Epithelial cell of proximal tubule (primary cell): ENCODE measurements around the gene NEK7. TPM values are rescaled to one million over a fixed set of nuclear protein-coding genes. Genes with fewer than 3 reads are reported as not detected.

Experiments used
- DNase-seq: peaks from one replicate; pipeline ENCODE4 v3.0.0-alpha.2; 2011; ENCODE audit warnings: low read depth
- H3K4me3 ChIP-seq: 2 replicates; pipeline ENCODE4 v1.5.1; 2011; ENCODE audit warnings: low read depth, mild to moderate bottlenecking, low read length
- total RNA-seq: library from RNA; depleted of rRNA; stranded (reverse); fragments of >200 nt; gene quantifications from 2 replicates; pipeline ENCODE4 v1.2.3, GENCODE V29; 2015
- TF ChIP-seq, protein P1 (sequence below): conservative IDR thresholded peaks from 2 replicates; pipeline ENCODE4 v1.5.1; 2012; ENCODE audit warnings: low read depth, mild to moderate bottlenecking, low read length

Gene NEK7
- 20.5 and 34.5 TPM in 2 replicates for total RNA-seq

DNA sequence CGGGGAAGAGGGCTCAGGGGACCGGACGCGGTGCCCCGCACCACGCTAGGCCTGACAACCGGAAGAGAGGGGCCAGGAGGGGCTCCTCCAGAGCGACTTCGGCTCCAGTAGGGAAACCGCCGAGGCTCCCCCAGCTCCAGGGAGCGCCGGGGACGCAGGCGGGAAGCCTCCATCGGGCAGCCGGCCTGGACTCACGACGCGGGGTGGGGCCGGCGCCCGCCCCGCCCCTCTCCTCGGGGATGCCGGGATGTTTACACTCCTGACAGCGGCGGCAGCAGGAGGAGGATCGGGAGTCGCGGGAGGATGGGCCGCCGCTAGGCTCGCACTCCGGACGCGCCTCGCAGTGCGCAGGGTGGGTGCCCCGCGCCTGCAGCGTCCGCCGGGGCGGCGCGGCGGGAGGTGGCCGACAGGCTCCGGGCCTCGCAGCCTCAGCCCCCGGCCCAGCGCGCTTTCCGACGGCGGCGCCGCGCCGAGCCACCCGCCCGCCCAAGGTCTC, at the start of gene NEK7:
Gene NEK7 (plus strand): TSS at position 254 of the 496 bp plus-strand sequence. CDS start 75,583 bp downstream, outside the sequence.
- no peak for DNase-seq
- TF ChIP-seq, protein P1, sequence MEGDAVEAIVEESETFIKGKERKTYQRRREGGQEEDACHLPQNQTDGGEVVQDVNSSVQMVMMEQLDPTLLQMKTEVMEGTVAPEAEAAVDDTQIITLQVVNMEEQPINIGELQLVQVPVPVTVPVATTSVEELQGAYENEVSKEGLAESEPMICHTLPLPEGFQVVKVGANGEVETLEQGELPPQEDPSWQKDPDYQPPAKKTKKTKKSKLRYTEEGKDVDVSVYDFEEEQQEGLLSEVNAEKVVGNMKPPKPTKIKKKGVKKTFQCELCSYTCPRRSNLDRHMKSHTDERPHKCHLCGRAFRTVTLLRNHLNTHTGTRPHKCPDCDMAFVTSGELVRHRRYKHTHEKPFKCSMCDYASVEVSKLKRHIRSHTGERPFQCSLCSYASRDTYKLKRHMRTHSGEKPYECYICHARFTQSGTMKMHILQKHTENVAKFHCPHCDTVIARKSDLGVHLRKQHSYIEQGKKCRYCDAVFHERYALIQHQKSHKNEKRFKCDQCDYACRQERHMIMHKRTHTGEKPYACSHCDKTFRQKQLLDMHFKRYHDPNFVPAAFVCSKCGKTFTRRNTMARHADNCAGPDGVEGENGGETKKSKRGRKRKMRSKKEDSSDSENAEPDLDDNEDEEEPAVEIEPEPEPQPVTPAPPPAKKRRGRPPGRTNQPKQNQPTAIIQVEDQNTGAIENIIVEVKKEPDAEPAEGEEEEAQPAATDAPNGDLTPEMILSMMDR, result no peak

DNA sequence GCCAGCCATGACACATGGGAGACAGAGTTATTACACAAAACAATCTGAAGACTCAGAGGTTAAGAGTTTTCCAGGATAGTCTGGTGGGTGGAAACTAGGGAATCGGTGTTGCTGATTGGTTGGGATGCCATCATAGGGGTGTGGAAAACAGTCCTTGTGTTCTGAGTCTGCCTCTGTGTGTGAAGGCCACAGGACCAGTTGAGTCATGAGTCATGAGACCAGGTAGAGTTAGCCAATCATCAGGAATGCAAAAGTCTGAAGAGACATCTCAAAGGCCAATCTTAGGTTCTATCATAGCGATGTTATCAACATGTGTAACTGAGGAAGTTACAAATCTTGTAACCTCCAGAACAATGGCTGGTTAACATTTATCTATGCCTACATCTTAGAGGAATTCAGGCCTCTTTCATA, 49.7 kb upstream of the NEK7 start:
- H3K4me3 ChIP-seq, result no peak overlapping the region
- TF ChIP-seq, protein P1, result no peak
- DNase-seq, result peak; percentile 30

More for the DNA sequence above, at the start of gene NEK7:
- peak within 1 kb of the TSS; percentile 84 for H3K4me3 ChIP-seq

DNA sequence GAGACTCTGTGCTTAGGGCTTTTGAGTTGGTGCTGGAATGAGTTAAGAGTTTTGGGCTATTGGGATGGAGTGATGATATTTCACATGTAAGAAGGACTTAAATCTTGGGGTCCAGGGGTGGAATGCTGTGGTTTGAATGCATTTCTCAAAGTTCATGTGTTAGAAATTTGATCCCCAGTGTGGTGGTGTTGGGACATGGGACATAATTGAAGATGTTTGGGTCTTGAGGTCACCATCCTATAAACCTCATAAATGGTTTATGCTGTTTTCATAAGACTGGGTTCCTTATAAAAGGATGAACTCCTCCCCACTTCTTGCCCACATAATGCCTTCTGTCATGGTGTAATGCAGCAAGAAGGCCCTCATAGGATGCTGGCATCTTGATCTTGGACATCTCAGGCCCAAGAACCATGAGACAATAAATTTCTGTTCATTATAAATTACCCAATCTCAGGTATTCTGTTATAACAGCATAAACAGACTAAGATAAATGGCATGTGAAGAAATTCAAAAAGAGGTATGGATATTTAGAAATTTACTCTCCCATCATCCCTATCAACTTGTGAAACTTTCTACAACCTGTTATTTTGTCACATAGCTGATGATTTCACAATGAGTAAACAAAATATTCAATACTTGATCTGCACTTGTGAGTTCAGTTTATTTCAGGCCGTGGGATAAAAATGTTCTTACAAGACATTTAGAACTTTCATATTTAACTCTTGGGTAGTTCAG, 48.0 kb upstream of the NEK7 start:
- no peak overlapping the region for H3K4me3 ChIP-seq
- no peak for DNase-seq
- TF ChIP-seq, protein P1, result no peak

DNA sequence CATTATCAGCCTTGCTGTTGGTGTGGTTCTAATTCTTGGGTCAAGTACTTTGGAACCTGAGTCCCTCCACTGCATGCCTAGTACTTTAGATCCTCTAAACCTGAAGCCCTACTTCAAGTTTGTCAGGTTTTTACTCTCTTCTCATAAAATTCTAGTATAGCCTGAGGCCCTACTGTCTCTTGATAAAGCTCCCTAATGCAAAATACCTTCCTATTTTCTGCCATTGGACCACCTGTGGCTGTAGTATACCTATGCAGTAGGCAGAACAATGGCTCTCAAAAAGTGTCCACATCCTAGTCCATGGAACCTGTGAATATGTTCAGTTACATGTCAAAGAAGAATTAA, 47.5 kb upstream of the NEK7 start:
- TF ChIP-seq, protein P1, result no peak
- DNase-seq, result no peak
- H3K4me3 ChIP-seq, result no peak overlapping the region

DNA sequence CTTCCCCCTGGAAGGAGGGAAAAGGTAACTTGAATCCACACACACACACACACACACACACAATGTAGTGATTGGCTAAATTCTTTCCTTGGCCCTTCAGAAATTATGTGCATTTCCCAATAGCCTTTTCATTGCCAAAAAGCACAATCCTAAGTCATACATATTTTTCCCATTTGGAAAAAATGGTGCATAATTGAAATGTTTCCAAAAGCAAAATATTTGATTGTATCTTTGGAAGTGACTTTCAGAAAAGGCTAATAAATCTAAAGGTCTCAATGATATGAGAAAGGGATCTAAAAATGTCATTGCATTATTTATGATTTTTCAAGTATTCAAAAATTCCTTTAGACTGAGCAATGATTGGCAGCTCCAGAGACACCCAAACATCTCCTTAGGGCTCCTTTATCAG, 43.5 kb upstream of the NEK7 start:
- DNase-seq, result no peak
- no peak overlapping the region for H3K4me3 ChIP-seq
- TF ChIP-seq, protein P1, result no peak

DNA sequence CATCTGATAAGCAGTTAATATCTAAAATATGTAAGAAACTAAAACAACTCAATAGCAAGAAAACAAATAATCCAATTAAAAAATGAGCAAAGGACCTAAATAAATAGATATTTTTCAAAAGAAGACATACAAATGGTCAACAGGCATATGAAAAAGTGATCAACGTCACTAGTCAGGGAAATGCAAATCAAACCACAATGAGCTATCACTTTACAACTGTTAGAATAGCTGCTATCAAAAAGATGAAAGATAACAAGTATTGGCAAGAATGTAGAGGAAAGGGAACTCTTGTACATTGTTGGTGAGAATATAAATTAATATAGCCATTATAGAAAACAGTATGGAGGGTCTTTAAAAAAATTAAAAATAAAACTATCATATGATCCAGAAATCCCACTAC, 40.7 kb upstream of the NEK7 start:
- no peak overlapping the region for H3K4me3 ChIP-seq
- TF ChIP-seq, protein P1, result no peak
- DNase-seq, result no peak

DNA sequence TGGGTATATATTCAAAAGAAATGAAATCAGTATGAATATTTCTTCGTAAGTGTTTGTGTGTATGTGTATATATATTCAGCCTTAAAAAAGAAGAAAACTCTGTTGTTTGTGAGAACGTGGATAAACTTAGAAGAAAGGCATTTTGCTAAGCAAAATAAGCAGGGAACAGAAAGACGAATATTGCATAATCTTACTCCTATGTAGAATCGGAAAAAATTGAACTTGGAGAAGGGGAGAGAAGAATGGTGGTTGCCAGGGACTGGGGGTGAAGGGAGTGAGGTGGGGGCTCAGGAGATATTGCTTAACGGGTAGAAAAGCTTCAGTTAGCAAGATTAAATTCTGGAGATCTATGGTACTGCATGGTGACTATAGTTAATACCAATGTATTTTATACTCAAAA, 40.3 kb upstream of the NEK7 start:
- TF ChIP-seq, protein P1, result no peak
- no peak for DNase-seq
- H3K4me3 ChIP-seq, result no peak overlapping the region
